Upper lobe of left lung (tissue), 6 donors: ENCODE measurements around the gene COPZ1. TPM values are rescaled to one million over a fixed set of nuclear protein-coding genes. Genes with fewer than 3 reads are reported as not detected.

Experiments used
- ATAC-seq, 2 donors: fragments of 200-7000 bp; cut with Tn5 transposase; one replicate each; pipeline ENCODE4 v1.9.1; 2022; ENCODE audit warnings: mild to moderate bottlenecking in 2 of 2, moderate library complexity in 2 of 2; ENCODE audit not compliant: low FRiP score in 2 of 2
- DNase-seq, 2 donors: peaks; one replicate each; pipeline ENCODE4 v3.0.0-alpha.2; 2019 to 2020
- H3K27ac ChIP-seq, 4 donors: fragments of 200-600 bp; sonication (generic); one replicate each; pipeline ENCODE4 v1.5.1; 2016 to 2019
- H3K27me3 ChIP-seq, 4 donors: fragments of 200-600 bp; sonication (generic); one replicate each; pipeline ENCODE4 v1.5.1; 2017 to 2019
- H3K36me3 ChIP-seq, 4 donors: fragments of 200-600 bp; sonication (generic); one replicate each; pipeline ENCODE4 v1.5.1; 2016 to 2019
- H3K4me1 ChIP-seq, 4 donors: fragments of 200-600 bp; sonication (generic); one replicate each; pipeline ENCODE4 v1.5.1; 2018 to 2019
- H3K4me3 ChIP-seq, 4 donors: fragments of 200-600 bp; sonication (generic); one replicate each; pipeline ENCODE4 v1.5.1; 2017 to 2019; ENCODE audit warnings: mild to moderate bottlenecking in 2 of 4, moderate library complexity in 1 of 4
- H3K9me3 ChIP-seq, 4 donors: fragments of 200-600 bp; sonication (generic); one replicate each; pipeline ENCODE4 v1.5.1; 2018 to 2019
- CTCF ChIP-seq, 6 experiments: fragments of 450-650 bp in 4 of 6; fragments of 200-600 bp in 2 of 6; sonication (generic) in 2 of 6; IDR thresholded peaks; one replicate each; pipeline ENCODE4 v1.5.1; 2016 to 2019; ENCODE audit warnings: antibody characterized with exemption in 6 of 6
- EP300 ChIP-seq, 4 donors: sonication (generic); formaldehyde crosslinking; IDR thresholded peaks; one replicate each; pipeline ENCODE4 v1.5.1; 2017; ENCODE audit warnings: antibody characterized with exemption in 4 of 4, control low read depth in 2 of 4
- POLR2A ChIP-seq, 4 donors: fragments of 450-650 bp; IDR thresholded peaks; one replicate each; pipeline ENCODE4 v1.5.1; 2016 to 2017; ENCODE audit warnings: antibody characterized with exemption in 4 of 4, mild to moderate bottlenecking in 2 of 4
- POLR2AphosphoS5 ChIP-seq, 2 donors: sonication (generic); formaldehyde crosslinking; IDR thresholded peaks; one replicate each; pipeline ENCODE4 v1.5.1; 2017; ENCODE audit warnings: antibody characterized with exemption in 2 of 2
- WGBS, 2 donors: methylation state at CpG; one replicate each; pipeline ENCODE4 v1.1.5; 2017 to 2018; 5-methylcytosine and 5-hydroxymethylcytosine counted together
- total RNA-seq, 6 donors: library from RNA; depleted of rRNA in 4 of 6; stranded (reverse); fragments of >200 nt in 4 of 6; gene quantifications; one replicate each; pipeline versions ENCODE4 v1.1.0 to v1.2.1, GENCODE V29; 2016 to 2021
- donor health status: DM: no; HTN: no; CAD: no; lungs with moderate emphysema.
- donor health status: DM: no; HTN: yes; CAD: no; lungs with severe emphysema.

Gene COPZ1
- total RNA-seq, 6 donors from 2014 or later, result 55.5 to 132 (median 96.7) TPM

GRCh38 chr12:54301428-54302048 is 23.4 kb upstream of the COPZ1 start:
- WGBS, 2 donors, result 79 to 100% methylated on average over 1 of the region's 1 CpG
- Histone ChIP-seq H3K27me3 (no peaks in the 10 kb centered on the region), H3K36me3 (no peaks in the 10 kb centered on the region), H3K9me3 (no peaks in the 10 kb centered on the region), H3K4me3 (peak overlapping the region in 3 of 4 donors; percentile 32 to 46 (median 44)), H3K27ac (peak overlapping the region; percentile 37 to 86 (median 77)), H3K4me1 (peaks cover 30 to 50% (median 32%) of the 10 kb centered on the region in 4 donors)
- no peak for TF ChIP-seq POLR2AphosphoS5 (IDR thresholded peaks at IDR 0.05)
- no peak for TF ChIP-seq CTCF (IDR thresholded peaks at IDR 0.05)
- no peak for TF ChIP-seq POLR2A (IDR thresholded peaks at IDR 0.05)
- TF ChIP-seq EP300 (IDR thresholded peaks at IDR 0.05), result no peak
- no peak for ATAC-seq
- DNase-seq, result no peak

- no peaks in the 10 kb centered on the region for H3K27me3 ChIP-seq
- no peak for TF ChIP-seq EP300 (IDR thresholded peaks at IDR 0.05)
- no peak for TF ChIP-seq CTCF (IDR thresholded peaks at IDR 0.05)
- no peak for TF ChIP-seq POLR2A (IDR thresholded peaks at IDR 0.05)
- no peaks in the 10 kb centered on the region for H3K9me3 ChIP-seq
- H3K36me3 ChIP-seq, result no peaks in the 10 kb centered on the region
- DNase-seq, result no peak
- H3K27ac ChIP-seq, result peak overlapping the region; percentile 67 to 84 (median 74)
- no peak overlapping the region for H3K4me3 ChIP-seq
- H3K4me1 ChIP-seq, result peaks cover 42 to 60% (median 48%) of the 10 kb centered on the region in 4 donors
- no peak for ATAC-seq
Measured at GRCh38 chr12:54303640-54304039, 21.3 kb upstream of the COPZ1 start.

- Histone ChIP-seq H3K27me3 (no peaks in the 10 kb centered on the region), H3K9me3 (no peaks in the 10 kb centered on the region), H3K4me1 (peaks cover 42 to 60% (median 48%) of the 10 kb centered on the region in 4 donors), H3K27ac (peak overlapping the region; percentile 67 to 84 (median 74)), H3K36me3 (no peaks in the 10 kb centered on the region), H3K4me3 (peak overlapping the region in 2 of 4 donors; percentile 16 to 23)
- ATAC-seq (peak; percentile 68 to 88), DNase-seq (peak; percentile 85 to 98)
- TF ChIP-seq POLR2A (IDR thresholded peaks at IDR 0.05) (no peak), EP300 (IDR thresholded peaks at IDR 0.05) (peak in 1 of 4 donors; percentile 80), CTCF (IDR thresholded peaks at IDR 0.05) (no peak), POLR2AphosphoS5 (IDR thresholded peaks at IDR 0.05) (peak; percentile 77 to 86)
- WGBS, 2 donors, result 5 to 8% methylated on average over 10 to 12 of the region's 12 CpGs
Measured at GRCh38 chr12:54304187-54304810, 20.6 kb upstream of the COPZ1 start.

- ATAC-seq (peak; percentile 90 to 92), DNase-seq (peak; percentile 91 to 99)
- whole genome bisulfite sequencing, 2 donors, result 25 to 60% methylated on average over 4 to 8 of the region's 8 CpGs
Measured at GRCh38 chr12:54306925-54307741, 17.8 kb upstream of the COPZ1 start.

More at GRCh38 chr12:54306925-54307741, 17.8 kb upstream of the COPZ1 start:
- H3K9me3 ChIP-seq, result no peaks in the 10 kb centered on the region
- H3K27me3 ChIP-seq, result no peaks in the 10 kb centered on the region
- peak overlapping the region; percentile 68 to 80 (median 74) for H3K27ac ChIP-seq
- peaks cover 30 to 45% (median 35%) of the 10 kb centered on the region in 4 donors for H3K4me1 ChIP-seq
- H3K36me3 ChIP-seq, result no peaks in the 10 kb centered on the region
- no peak overlapping the region for H3K4me3 ChIP-seq
- TF ChIP-seq POLR2A (IDR thresholded peaks at IDR 0.05) (peak in 2 of 4 donors; percentile 32 to 46), EP300 (IDR thresholded peaks at IDR 0.05) (peak in 1 of 4 donors; percentile 63), CTCF (IDR thresholded peaks at IDR 0.05) (no peak), POLR2AphosphoS5 (IDR thresholded peaks at IDR 0.05) (peak; percentile 67 to 69)
